Kidney glomerular epithelial cell (primary cell): ENCODE measurements around the gene CHAD.
A peak's percentile ranks its signal among the peaks of the same experiment; 100 is the strongest.

ENCODE experiments used
- DNase-seq: peaks from one replicate; lab custom pipeline; 2025; lab: John Stamatoyannopoulos, UW

Gene CHAD, protein sequence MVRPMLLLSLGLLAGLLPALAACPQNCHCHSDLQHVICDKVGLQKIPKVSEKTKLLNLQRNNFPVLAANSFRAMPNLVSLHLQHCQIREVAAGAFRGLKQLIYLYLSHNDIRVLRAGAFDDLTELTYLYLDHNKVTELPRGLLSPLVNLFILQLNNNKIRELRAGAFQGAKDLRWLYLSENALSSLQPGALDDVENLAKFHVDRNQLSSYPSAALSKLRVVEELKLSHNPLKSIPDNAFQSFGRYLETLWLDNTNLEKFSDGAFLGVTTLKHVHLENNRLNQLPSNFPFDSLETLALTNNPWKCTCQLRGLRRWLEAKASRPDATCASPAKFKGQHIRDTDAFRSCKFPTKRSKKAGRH

DNA sequence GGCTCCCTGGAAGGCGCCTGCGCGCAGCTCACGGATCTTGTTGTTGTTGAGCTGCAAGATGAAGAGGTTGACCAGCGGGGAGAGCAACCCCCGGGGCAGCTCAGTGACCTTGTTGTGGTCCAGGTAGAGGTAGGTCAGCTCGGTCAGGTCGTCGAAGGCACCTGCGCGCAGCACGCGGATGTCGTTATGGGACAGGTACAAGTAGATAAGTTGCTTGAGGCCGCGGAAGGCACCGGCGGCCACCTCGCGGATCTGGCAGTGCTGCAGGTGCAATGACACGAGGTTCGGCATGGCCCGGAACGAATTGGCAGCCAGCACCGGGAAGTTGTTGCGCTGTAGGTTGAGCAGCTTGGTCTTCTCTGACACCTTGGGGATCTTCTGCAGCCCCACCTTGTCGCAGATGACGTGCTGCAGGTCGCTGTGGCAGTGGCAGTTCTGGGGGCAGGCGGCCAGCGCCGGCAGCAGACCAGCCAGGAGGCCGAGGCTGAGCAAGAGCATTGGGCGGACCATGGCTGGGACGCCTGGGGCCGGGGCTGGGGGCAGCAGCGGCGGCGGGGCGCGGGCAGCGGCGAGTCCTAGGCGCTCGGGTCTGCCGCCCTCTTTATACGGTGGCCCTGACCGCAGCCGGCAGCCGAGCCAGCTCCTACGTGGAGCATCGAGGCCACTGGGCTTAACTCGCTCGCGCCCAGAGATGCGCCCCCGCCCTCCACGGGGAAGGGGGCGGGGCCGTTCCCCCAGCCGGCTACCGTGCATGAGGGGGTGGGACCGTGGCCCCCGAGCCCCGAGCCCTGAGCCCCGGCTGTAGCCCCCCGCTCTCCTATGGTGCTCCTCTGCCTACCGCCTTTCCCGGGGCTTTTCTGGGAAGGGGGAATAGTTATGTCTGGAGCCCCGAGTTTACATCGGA lies at the start of gene CHAD:
TSS of gene CHAD (minus strand) at position 577 of the 904 bp plus-strand sequence. CDS start at position 510, 67 bp downstream.
- no peak for DNase-seq

GRCh38 chr17:50517504-50518383 lies 49.1 kb upstream of the CHAD start:
- no peak for DNase-seq

DNA sequence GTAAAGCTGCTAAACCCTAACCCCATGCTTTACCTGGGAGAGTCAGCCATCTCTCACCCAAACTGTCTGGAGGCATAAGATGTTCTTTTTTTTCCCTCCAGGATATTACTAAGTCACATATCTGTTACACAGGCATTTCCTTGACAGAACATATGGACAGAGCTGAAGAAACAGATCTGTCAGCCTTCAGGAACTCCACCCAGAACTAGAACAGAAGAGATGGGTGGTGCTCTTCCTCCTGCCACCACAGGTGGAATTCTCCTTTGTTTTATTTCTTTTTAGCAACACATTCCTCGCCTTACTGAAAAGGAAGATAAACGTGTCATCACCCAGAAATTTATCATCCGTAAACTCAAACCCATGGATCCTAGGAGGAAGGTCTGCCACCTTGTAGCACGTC lies 48.3 kb upstream of the CHAD start:
- no peak for DNase-seq

DNA sequence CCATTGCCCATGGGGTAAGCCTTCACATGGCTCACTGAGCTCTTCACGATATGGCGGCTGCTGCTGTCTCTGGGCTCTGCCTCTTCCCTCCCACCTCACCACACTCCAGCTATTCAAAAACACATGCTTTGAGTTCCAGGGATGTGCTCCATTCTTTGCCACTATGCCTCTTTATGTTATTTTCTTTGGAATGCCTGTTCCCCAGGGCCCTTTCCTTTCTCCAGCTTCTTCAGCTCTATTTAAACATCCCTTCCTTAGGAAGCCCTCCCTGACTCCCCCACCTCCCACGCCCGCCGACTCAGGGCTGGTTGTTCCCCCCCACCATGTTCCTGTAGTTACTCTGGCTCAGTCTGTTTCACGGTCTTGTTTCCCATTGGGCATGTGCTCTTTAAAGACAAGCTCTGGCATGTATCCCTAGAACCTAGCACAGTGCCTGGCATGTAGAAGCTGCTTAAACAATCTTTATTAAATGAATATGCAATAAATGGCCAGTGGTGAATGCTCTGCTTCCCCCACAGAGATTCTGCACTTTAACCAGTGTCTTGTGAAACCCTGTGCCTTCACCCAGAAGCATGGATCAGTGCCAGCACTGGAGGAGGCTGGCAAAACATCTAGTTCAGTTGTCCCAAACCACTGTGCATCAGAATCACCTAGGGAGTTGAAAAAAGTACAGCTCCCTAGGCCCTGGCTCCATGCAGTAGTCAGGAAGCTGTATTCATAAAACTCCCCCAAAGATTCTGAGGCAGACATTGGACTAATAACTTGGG lies 46.4 kb upstream of the CHAD start:
- peak; percentile 92 for DNase-seq

- DNase-seq = no peak
These were observed 45.7 kb upstream of the CHAD start for GRCh38 chr17:50514388-50514787.

- no peak for DNase-seq
These were observed 44.8 kb upstream of the CHAD start for GRCh38 chr17:50513495-50513894.

- DNase-seq = peak; percentile 50
These were observed 42.4 kb upstream of the CHAD start for GRCh38 chr17:50511058-50511457.

- DNase-seq = no peak
These were observed 40.1 kb upstream of the CHAD start for GRCh38 chr17:50508573-50509460.

DNA sequence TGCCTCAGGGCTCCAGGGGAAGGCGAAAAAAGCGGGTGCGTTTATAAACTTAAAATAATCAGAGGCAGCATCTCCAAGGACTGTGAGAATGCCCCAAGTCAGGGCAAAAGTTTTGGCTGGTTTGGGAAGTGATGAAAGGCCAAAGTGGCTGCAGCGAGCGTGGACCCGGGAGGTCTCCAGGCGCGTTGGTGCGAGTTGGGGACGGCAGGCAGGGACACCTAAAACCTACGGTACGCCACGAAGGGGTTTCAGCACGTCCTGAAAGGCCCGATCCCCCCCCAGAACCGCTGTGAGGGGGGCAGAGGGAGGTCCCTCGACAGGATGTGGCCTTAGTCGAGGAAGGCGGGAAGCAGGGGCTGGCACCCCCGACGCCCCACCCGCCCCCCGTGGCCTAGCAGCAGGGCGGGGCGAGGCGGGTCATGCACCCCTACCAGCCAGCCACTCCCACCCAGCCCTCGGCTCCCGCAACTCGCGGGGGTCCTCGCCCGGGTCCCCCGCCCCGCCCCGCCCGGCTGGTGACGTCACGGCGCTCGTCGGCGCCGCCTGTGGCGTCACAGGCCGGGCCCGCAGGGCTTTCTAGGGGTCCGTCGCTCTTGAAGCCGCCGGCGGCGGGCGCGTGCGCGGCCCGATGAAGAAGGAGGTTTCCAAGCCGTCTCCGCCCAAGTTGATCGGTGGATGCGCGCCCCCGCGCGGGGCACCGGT lies 39.3 kb upstream of the CHAD start, which contains the start of gene MYCBPAP:
TSS of gene MYCBPAP (plus strand) at position 569 of the 702 bp plus-strand sequence. CDS start 236 bp downstream, outside the sequence.
- peak; percentile 40 for DNase-seq

DNA sequence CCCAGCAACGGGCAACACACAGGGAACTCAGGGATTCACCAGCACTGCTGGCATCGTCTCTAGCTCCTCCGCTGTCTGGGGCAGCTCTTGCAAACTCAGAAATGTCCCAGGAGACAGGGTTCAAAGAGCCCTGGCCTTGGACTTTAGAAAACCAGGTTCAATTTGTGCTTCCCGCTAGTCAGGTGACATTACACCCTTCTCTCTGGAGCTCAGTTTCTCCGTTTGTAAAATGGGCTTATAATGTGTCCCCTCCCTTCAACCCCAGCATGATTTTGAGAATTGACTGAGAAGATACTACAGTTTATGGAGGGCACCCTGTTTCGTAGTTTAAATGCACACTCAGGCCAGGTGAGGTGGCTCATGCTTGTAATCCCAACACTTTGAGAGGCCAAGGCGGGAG lies 37.6 kb upstream of the CHAD start:
- DNase-seq = no peak

- no peak for DNase-seq
These were observed 37.0 kb upstream of the CHAD start for GRCh38 chr17:50505591-50506130.

GRCh38 chr17:50502301-50502990 lies 33.8 kb upstream of the CHAD start:
- DNase-seq = no peak

- no peak for DNase-seq
These were observed 32.4 kb upstream of the CHAD start for GRCh38 chr17:50501054-50501453.

GRCh38 chr17:50499721-50500120 lies 31.0 kb upstream of the CHAD start:
- no peak for DNase-seq

DNA sequence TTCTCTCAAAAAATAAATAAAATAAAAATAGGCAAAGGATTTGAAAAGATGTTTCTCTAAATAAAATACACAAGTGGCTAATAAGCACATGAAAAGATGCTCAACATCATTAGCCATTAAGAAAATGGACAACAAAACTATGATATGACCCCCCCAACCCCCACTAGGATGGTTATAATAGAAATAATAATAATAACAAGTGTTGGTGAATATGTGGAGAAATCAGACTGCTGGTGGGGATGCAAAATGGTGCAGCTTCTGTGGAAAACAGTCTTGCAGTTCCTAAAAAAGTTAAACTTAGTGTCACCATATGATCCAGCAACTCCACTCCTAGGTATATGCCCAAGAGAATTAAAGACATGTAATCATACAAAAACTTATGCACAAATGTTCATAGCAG lies 30.6 kb upstream of the CHAD start:
- DNase-seq = no peak

GRCh38 chr17:50498021-50498874 lies 29.6 kb upstream of the CHAD start:
- no peak for DNase-seq

DNA sequence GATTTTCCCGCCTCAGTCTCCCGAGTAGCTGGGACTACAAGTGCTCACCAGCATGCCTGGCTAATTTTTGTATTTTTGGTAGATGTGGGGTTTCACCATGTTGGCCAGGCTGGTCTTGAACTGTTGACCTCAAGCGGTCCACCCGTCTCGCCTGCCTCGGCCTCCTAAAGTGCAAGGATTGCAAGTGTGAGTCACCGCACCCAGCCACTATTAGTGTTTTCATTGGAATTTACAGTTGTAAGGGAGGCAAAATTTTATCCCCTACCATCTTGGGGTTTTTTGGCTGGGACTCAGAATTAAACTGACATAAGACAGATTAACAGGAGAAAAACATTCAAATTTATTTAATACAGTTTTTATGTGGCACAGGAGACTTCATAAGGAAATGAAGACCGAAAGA lies 27.2 kb upstream of the CHAD start:
- no peak for DNase-seq
